GM21390 (cell line): ENCODE data around the gene NECAB3.

ENCODE experiments used
- ATAC-seq: cut with Tn5 transposase; IDR thresholded peaks from one replicate; pipeline ENCODE4 v1.9.1; 2021; ENCODE audit not compliant: unreplicated experiment

NECAB3 gene

DNA sequence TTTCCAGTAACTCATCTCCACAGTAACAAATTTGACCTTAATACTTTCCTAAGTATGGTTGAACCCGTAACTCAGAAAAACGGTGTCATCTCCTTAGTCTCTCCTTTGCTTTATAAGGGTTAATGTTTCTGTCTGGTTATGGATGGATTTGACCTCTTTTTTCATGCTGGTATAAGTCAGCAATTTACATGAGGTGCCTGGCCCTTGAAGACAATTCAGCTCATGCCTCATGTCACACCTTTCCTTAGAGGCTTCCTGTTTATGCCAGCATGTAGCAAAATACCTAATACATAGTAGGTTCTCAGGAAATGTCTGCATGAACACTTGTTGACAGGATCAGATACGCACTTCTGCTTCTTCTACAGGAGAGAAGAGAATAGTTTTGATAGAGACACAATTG, 49.8 kb downstream of the NECAB3 start:
- ATAC-seq = no peak

- no peak for ATAC-seq
These were observed 51.4 kb downstream of the NECAB3 start for GRCh38 chr20:33622705-33623365.

- ATAC-seq = no peak
These were observed 52.4 kb downstream of the NECAB3 start for GRCh38 chr20:33621717-33622400.

GRCh38 chr20:33612001-33612400, 62.2 kb downstream of the NECAB3 start:
- no peak for ATAC-seq

GRCh38 chr20:33611106-33611505, 63.1 kb downstream of the NECAB3 start:
- ATAC-seq = no peak

GRCh38 chr20:33609504-33609903, 64.7 kb downstream of the NECAB3 start:
- no peak for ATAC-seq
